KOPT-K1 (cell line): Measurements from ENCODE around the gene SNAPC3.
"Not testable (repeated sequence)": the region's sequence is repeated elsewhere in the genome, so short reads cannot be mapped to it uniquely, and the experiment has no call there.

Experiments used
- H3K27ac ChIP-seq: fragments of 200-600 bp; sonication (generic); 2 replicates; pipeline ENCODE4 v1.5.1; 2016; ENCODE audit warnings: antibody characterized with exemption, mild to moderate bottlenecking, low read depth, low read length; ENCODE audit not compliant: poor library complexity, severe bottlenecking
- H3K36me3 ChIP-seq: fragments of 200-600 bp; sonication (generic); 2 replicates; pipeline ENCODE4 v1.5.1; 2017; ENCODE audit warnings: antibody characterized with exemption, mild to moderate bottlenecking, low read length, moderate library complexity; ENCODE audit not compliant: insufficient read depth
- H3K9me3 ChIP-seq: fragments of 200-600 bp; sonication (generic); 2 replicates; pipeline ENCODE4 v1.5.1; 2017; ENCODE audit warnings: antibody characterized with exemption, low read length, mild to moderate bottlenecking; ENCODE audit not compliant: insufficient read depth, poor library complexity, severe bottlenecking

The SNAPC3 gene

DNA sequence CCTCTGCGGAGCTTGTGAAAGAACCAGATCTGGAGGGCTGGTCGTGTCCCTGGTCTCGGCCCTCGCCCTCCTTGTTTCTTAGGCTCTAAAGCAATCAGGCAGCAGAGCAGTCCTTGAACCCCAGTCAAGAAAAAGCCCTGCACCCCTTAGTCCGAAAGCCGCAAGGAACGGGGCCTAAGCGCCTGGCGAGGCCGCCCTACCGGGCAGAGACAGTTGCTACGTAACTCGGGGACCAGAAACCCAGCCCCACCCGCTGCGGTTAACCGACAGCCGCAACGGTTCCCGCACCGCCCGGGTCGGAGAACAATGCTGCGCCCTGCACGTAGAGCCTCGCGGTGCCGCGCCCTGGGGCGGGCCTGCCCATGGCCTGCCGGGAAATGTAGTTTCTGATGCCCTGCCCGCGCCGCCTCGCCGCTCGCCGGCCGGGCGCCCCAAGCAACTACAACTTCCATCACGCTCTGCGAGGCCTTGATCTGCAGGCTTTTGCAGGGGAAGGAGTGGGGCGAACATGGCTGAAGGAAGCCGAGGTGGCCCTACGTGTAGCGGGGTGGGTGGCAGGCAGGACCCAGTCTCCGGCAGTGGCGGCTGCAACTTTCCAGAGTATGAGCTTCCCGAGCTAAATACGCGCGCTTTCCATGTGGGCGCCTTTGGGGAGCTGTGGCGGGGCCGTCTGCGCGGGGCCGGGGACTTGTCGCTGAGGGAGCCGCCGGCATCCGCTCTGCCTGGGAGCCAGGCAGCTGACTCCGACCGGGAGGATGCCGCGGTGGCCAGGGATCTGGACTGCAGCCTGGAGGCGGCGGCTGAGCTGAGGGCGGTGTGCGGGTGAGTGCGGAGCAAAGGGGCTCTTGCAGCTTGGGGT, at the start of gene SNAPC3:
Gene SNAPC3, plus strand, starts transcription at position 505 of the 859 bp plus-strand sequence. Its CDS starts 4 bp downstream, at position 509.
- no peaks in the 10 kb centered on the region for H3K9me3 ChIP-seq
- H3K36me3 ChIP-seq = peaks cover 26% of the 10 kb centered on the region
- peak within 1 kb of the TSS; percentile 75 for H3K27ac ChIP-seq

DNA sequence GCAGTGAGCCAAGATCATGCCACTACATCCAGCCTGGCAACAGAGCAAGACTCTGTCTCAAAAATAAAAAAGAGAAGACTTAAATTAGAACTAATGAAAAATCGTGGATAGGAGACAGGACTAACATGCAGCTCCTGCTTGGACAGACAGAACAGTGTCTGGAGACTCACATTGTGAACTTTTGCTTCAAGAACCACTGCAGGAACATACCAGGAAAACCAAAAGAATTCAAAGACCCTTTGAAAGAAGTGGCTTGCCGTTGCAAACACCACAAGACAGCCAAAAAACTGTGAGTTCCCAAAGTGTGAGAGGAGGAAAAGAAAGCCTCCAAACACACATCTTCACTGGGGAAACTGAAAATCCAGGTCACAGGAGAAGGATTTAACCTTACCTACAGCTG, 48.8 kb upstream of the SNAPC3 start:
- no peaks in the 10 kb centered on the region for H3K36me3 ChIP-seq
- H3K27ac ChIP-seq = no peak overlapping the region
- no peaks in the 10 kb centered on the region for H3K9me3 ChIP-seq

GRCh38 chr9:15374310-15374709, 48.4 kb upstream of the SNAPC3 start:
- H3K36me3 ChIP-seq = no peaks in the 10 kb centered on the region
- no peaks in the 10 kb centered on the region for H3K9me3 ChIP-seq
- no peak overlapping the region for H3K27ac ChIP-seq

- no peak overlapping the region for H3K27ac ChIP-seq
Measured at GRCh38 chr9:15374825-15375224, 47.9 kb upstream of the SNAPC3 start.

DNA sequence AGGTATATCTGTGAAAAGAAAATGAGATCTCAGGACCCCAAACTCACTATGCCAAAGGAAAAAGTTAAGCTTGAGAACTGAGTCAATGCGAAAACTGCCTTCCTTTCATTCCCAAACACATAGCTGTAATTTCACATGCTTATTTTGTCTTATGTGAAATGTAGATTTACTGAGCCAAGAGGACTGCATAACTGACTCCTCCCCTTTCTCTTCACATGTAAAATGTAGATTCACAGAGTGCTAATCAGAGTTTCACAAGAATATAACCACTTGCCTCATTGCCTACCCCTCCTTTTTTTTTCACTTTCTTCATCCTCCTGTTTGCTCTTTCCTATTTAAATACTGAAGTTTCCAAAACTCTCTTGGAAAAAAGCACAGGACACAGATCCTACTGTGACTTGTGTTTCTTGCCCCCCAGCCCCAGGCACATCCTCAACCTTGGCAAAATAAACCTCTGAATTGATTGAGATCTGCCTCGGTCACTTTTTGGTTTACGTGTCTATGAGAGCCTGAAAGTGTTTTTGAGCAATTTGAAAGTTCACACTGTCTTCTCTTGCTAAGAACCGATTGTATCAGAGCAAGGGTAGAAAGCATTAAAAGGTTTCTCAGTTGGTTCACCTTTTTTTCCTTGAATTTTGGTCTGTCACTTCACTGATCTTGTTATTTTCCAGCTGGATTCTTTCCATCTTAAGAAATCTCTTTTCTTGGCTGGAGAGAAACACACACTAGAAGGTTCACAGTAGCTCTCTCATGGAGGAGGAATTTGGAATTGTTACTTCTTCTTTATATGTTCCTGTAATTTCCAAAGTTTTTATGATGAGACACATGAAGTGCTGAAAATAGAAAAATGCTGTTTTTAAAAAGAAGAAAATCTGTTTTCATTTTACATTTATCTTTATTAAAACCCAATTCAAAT, 44.8 kb upstream of the SNAPC3 start:
- Histone ChIP-seq H3K27ac (no peak overlapping the region), H3K9me3 (no peaks in the 10 kb centered on the region)

More at GRCh38 chr9:15374825-15375224, 47.9 kb upstream of the SNAPC3 start:
- H3K9me3 ChIP-seq = no peaks in the 10 kb centered on the region
- H3K36me3 ChIP-seq = no peaks in the 10 kb centered on the region

GRCh38 chr9:15379317-15379716, 43.4 kb upstream of the SNAPC3 start:
- not testable (repeated sequence) for H3K9me3 ChIP-seq, H3K27ac ChIP-seq, H3K36me3 ChIP-seq

More for the DNA sequence above, 44.8 kb upstream of the SNAPC3 start:
- H3K36me3 ChIP-seq = no peaks in the 10 kb centered on the region

DNA sequence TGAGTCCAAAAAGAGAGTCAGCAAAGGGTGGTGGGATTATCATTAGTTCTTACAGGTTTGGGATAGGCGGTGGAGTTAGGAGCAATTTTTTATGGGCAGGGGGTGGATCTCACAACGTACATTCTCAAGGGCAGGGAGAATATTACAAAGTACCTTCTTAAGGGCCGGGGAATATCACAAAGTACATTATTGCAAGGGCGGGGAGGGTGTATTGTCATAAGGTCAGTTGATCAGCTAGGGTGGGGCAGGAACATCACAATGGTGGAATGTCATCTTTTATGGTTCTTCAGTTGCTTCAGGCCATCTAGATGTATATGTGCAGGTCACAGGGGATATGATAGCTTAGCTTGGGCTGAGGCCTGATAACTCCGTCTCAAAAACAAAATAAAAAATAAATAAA, 42.8 kb upstream of the SNAPC3 start:
- H3K36me3 ChIP-seq, H3K27ac ChIP-seq, H3K9me3 ChIP-seq: not testable (repeated sequence)

GRCh38 chr9:15381491-15381890, 41.2 kb upstream of the SNAPC3 start:
- Histone ChIP-seq H3K27ac (no peak overlapping the region), H3K9me3 (no peaks in the 10 kb centered on the region), H3K36me3 (no peaks in the 10 kb centered on the region)

DNA sequence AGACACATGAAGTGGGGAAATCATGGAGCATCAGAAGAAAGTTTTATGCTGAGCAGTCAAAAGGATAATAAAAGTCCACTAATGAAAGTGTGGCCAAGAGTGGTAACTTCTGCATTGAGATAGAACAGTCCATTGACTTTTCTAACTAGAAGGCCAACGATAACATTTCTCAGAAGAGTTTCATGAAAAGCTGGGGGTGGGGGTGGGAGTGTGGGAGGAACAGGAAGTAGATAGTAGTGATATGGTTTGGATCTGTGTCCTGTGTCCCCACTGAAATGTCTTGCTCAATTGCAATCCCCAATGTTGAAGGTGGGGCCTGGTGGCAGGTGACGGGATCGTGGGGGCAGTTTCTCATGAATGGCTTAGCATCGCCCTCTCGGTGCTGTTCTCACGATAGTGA, 36.2 kb upstream of the SNAPC3 start:
- no peaks in the 10 kb centered on the region for H3K36me3 ChIP-seq
- H3K9me3 ChIP-seq = no peaks in the 10 kb centered on the region
- H3K27ac ChIP-seq = no peak overlapping the region

- Histone ChIP-seq H3K36me3 (no peaks in the 10 kb centered on the region), H3K27ac (no peak overlapping the region), H3K9me3 (no peaks in the 10 kb centered on the region)
Measured at GRCh38 chr9:15389173-15389572, 33.5 kb upstream of the SNAPC3 start.

DNA sequence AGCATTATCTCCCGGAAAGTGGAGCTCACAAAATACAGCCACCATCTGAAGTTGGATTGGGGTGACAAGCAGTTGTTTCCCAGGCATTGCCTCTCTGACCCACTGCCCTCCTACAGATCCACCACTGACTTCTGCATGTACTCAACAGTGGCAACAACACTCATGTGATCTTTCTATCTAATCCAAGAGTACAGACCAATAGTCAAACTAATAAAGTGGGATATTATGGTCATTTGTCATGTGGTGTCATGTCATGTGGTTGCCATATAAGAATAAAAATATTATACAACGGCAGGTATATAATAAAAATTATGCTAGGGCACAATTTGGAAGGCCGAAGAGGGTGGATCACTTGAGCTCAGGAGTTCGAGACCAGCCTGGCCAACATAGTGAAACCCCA, 33.0 kb upstream of the SNAPC3 start:
- Histone ChIP-seq H3K9me3 (no peaks in the 10 kb centered on the region), H3K27ac (no peak overlapping the region), H3K36me3 (no peaks in the 10 kb centered on the region)

DNA sequence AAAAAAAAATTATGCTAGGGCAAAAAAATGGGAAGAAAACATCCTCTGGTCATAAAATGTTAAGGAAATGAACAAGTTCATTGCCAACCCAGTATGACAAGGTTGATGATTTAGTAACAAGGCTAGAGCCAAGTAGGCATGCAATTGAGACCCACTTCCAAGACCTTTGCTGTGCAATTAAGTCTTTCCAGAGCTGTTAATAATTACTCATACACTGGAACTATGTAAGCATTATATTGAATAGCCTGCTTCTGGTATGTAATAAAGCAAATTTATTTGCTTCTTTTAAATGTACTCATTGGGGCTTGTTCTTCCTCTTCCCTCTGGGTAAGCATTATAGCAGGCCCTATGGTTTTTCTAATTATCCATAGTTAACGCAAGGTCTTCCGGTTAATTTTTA, 32.5 kb upstream of the SNAPC3 start:
- no peak overlapping the region for H3K27ac ChIP-seq
- no peaks in the 10 kb centered on the region for H3K36me3 ChIP-seq
- H3K9me3 ChIP-seq = no peaks in the 10 kb centered on the region

GRCh38 chr9:15392363-15392762, 30.3 kb upstream of the SNAPC3 start:
- Histone ChIP-seq H3K9me3 (no peaks in the 10 kb centered on the region), H3K27ac (no peak overlapping the region), H3K36me3 (no peaks in the 10 kb centered on the region)

DNA sequence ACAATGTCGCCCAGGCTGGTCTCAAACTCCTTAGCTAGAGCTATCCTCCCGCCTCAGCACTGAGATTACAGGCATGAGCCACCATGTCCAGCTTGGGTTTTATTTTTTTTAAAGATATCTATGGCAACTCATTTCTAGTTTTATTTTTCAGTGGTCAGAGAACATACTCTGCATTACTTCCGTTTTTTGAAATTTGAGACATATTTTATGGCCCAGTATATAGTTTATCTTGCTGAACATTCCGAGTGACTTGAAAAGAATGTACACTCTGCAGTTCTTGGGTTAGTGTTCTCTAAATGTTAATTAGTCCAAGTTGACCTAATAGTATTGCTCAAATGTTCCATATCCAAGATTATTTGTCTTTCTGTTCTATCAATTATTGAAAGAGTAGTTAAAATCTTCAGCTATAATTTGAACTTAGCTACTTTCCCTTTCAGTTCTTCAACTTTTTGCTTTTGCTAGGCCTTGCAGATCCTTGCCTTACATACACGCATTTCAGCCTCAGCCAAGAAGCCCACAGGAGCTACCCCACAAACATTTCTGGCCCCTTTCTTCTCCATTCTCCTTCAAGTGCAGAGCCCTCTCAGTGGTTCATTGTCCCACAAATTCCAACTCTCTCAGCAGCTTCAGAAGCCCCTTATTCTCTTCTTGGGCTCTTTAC, 22.3 kb upstream of the SNAPC3 start:
- no peaks in the 10 kb centered on the region for H3K36me3 ChIP-seq
- H3K27ac ChIP-seq = no peak overlapping the region
- H3K9me3 ChIP-seq = peaks cover 16% of the 10 kb centered on the region

DNA sequence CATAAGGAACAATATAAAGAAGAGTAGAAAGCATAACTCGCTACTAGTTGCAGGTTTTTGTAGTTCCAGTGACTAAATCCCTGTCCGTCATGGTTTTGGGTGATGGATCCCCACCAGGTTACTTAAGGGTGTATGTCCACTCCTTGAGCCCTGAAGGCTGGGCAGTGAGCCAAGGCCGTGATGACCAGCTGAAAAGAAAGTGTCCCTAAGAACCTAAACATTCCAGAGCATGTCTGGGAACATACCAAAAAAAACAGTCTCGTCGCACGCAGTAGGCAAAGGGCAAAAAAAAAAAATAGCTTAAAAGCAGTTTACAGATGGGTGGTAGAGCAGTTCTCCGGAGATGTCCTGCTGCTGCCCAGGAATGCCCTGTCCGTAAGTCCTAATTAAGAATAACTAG, 21.4 kb upstream of the SNAPC3 start:
- peaks cover 16% of the 10 kb centered on the region for H3K9me3 ChIP-seq
- no peak overlapping the region for H3K27ac ChIP-seq
- H3K36me3 ChIP-seq = no peaks in the 10 kb centered on the region
